Right lobe of liver (tissue), 6 donors: ENCODE results near the gene KDM4C. TPM values are rescaled to one million over a fixed set of nuclear protein-coding genes. Genes with fewer than 3 reads are reported as not detected.

Experiments used
- ATAC-seq, 4 donors: fragments of 200-7000 bp; cut with Tn5 transposase; one replicate each; pipeline ENCODE4 v1.9.1; 2020; ENCODE audit warnings: mild to moderate bottlenecking in 4 of 4, moderate library complexity in 4 of 4
- DNase-seq, 3 donors: peaks; one replicate each; pipeline ENCODE4 v3.0.0-alpha.2; 2020
- H3K27ac ChIP-seq, 3 donors: fragments of 200-600 bp; one replicate each; pipeline ENCODE4 v1.8.0; 2022
- H3K27me3 ChIP-seq, 2 donors: fragments of 200-600 bp; one replicate each; pipeline ENCODE4 v1.8.0; 2022
- H3K36me3 ChIP-seq, 4 donors: fragments of 200-600 bp; sonication (generic) in 1 of 4; one replicate each; pipeline versions ENCODE4 v1.5.1 to v1.8.0; 2017 to 2022; ENCODE audit warnings: control low read depth in 1 of 4
- H3K4me1 ChIP-seq, 4 donors: fragments of 200-600 bp; sonication (generic) in 1 of 4; one replicate each; pipeline versions ENCODE4 v1.5.1 to v1.8.0; 2017 to 2022; ENCODE audit warnings: control low read depth in 1 of 4
- H3K4me3 ChIP-seq, 3 donors: fragments of 200-600 bp; one replicate each; pipeline ENCODE4 v1.8.0; 2022
- H3K9me3 ChIP-seq, 4 donors: fragments of 200-600 bp; sonication (generic) in 1 of 4; one replicate each; pipeline versions ENCODE4 v1.5.1 to v1.8.0; 2017 to 2022; ENCODE audit warnings: control low read depth in 1 of 4
- POLR2A ChIP-seq: fragments of 450-650 bp; IDR thresholded peaks from one replicate; pipeline ENCODE4 v1.6.1; 2017; ENCODE audit warnings: antibody characterized with exemption, mild to moderate bottlenecking
- WGBS: methylation state at CpG from one replicate; pipeline ENCODE4 v1.1.6; 2018; ENCODE audit warnings: low coverage, low lambda C conversion rate; ENCODE audit not compliant: insufficient coverage; ENCODE audit errors: missing lambda C conversion rate; 5-methylcytosine and 5-hydroxymethylcytosine counted together
- intact Hi-C, 2 donors: fragments of 100-400 bp; cut with DNase I; formaldehyde crosslinking; loops; one replicate each; pipeline versions ENCODE4 v1.11.2 to v1.14.1; 2022
- total RNA-seq, 6 experiments: library from RNA; depleted of rRNA in 2 of 6; stranded (reverse); fragments of >200 nt in 2 of 6; fragmentation: NEBNext Ultra II Directional in 3 of 6; extraction: Animal tissue kit (Norgen Biotek cat#: 25700) in 3 of 6; gene quantifications; one replicate each; pipeline versions ENCODE4 v1.1.0 to v1.2.4, GENCODE V29; 2016 to 2023
- TF ChIP-seq, protein P1 (sequence below), 4 donors: fragments of 200-600 bp in 3 of 4; fragments of 450-650 bp in 1 of 4; IDR thresholded peaks; one replicate each; pipeline versions ENCODE4 v1.5.1 to v1.8.0; 2016 to 2022; ENCODE audit warnings: antibody characterized with exemption in 4 of 4, mild to moderate bottlenecking in 2 of 4
- donor health status: DM: no; HTN: yes; CAD: no.
- donor health status: DM: no; HTN: no; CAD: no.
- donor health status: DM: no; HTN: no; CAD: no.
- donor health status: DM: no; HTN: yes; CAD: no.
- donor health status: DM: no; HTN: yes; CAD: no.

Gene KDM4C
- total RNA-seq, 6 experiments from 2014 or later = 14.1 to 20.9 (median 15.3) TPM

DNA sequence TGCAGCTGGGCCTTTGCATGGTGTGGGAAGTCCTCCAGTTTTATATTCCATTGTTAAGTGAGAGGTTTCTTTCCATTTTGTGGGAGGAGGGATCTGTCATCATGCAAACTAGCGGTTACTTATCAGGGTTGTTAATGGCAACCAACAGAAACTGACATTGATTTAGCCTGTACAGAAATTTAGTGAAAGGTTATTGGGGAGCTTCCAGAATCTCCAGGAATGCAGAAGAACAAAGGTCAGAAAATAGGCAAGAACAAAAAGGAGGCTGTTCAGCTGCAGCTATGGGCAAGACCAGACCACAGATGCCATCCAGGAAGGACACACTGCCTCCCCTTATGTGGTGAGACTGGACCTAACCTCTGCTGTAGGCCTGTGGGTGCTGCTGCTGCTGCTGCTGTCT lies 395.8 kb downstream of the KDM4C start:
- no peak for TF ChIP-seq POLR2A
- TF ChIP-seq, protein P1, sequence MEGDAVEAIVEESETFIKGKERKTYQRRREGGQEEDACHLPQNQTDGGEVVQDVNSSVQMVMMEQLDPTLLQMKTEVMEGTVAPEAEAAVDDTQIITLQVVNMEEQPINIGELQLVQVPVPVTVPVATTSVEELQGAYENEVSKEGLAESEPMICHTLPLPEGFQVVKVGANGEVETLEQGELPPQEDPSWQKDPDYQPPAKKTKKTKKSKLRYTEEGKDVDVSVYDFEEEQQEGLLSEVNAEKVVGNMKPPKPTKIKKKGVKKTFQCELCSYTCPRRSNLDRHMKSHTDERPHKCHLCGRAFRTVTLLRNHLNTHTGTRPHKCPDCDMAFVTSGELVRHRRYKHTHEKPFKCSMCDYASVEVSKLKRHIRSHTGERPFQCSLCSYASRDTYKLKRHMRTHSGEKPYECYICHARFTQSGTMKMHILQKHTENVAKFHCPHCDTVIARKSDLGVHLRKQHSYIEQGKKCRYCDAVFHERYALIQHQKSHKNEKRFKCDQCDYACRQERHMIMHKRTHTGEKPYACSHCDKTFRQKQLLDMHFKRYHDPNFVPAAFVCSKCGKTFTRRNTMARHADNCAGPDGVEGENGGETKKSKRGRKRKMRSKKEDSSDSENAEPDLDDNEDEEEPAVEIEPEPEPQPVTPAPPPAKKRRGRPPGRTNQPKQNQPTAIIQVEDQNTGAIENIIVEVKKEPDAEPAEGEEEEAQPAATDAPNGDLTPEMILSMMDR (IDR thresholded peaks at IDR 0.05) = no peak
- ATAC-seq (peak; percentile 64 to 79 (median 72)), DNase-seq (no peak)
- no peak overlapping the region for H3K4me3 ChIP-seq
- no peak overlapping the region for H3K27ac ChIP-seq
- no peaks in the 10 kb centered on the region for H3K9me3 ChIP-seq
- no peaks in the 10 kb centered on the region for H3K36me3 ChIP-seq
- intact Hi-C loops = no loop called here
- no peaks in the 10 kb centered on the region for H3K27me3 ChIP-seq
- peaks cover 0 to 8% (median 0%) of the 10 kb centered on the region in 4 donors for H3K4me1 ChIP-seq
- WGBS = 27% methylated on average over 1 of the region's 1 CpG

DNA sequence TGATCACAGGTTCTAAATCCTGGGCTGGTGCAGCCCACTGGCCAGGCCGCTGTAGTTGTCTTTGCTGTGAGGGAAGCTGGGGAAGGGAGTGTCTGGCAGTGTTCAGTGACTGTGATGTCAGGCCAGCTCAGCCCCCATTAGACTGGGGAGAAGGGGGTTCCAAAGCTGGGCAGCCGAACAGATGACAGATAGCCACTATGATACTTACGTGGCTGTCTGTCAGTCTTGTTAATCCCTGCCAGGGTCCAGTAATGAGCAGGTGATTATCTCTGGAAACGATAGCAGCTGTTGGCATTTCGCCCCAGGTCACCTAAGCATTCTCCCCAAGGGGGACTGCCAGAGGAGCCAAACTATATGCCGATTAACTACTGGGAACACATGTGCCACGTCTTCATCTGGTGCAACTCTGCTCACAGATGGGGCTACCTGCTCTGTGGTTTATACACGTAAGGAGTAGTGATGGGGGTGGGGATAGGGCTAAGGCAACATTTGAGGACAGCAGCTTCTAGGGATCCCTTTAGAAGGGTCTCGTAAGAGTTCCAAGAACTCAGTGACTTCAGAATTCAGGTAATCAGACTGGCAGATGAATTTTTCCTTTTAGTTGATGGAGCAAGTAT lies 396.3 kb downstream of the KDM4C start:
- no peak for DNase-seq
- peak in 2 of 4 donors; percentile 11 to 17 for ATAC-seq
- Histone ChIP-seq H3K9me3 (no peaks in the 10 kb centered on the region), H3K4me3 (no peak overlapping the region), H3K27me3 (no peaks in the 10 kb centered on the region), H3K4me1 (peaks cover 0 to 8% (median 0%) of the 10 kb centered on the region in 4 donors), H3K36me3 (no peaks in the 10 kb centered on the region), H3K27ac (no peak overlapping the region)
- no peak for TF ChIP-seq POLR2A
- TF ChIP-seq, protein P1 (IDR thresholded peaks at IDR 0.05) = no peak
- 97% methylated on average over 5 of the region's 9 CpGs for WGBS
- intact Hi-C loops = no loop called here

DNA sequence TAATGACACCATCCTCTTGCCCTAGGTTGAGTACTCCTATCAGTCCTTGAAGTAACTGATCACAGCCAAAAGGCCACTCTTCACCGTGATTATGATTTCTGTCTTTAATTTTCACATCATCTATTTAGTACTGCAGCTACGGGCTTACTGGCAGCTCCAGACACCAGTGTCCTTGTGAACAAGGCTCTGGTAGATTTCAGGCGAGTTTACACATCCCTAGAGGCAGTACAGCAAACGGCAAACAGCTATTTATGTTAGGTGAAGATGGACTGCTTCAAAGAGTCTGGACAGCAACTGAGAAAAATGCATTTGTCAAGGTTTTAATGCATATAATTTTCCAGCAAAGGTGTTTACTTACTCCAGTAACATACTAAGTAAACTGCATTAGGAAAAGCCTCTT lies 396.9 kb downstream of the KDM4C start:
- Histone ChIP-seq H3K4me3 (no peak overlapping the region), H3K27me3 (no peaks in the 10 kb centered on the region), H3K4me1 (peaks cover 0 to 8% (median 0%) of the 10 kb centered on the region in 4 donors), H3K9me3 (no peaks in the 10 kb centered on the region), H3K27ac (no peak overlapping the region), H3K36me3 (no peaks in the 10 kb centered on the region)
- DNase-seq (no peak), ATAC-seq (no peak)
- no peak for TF ChIP-seq POLR2A
- TF ChIP-seq, protein P1 (IDR thresholded peaks at IDR 0.05) = no peak
- intact Hi-C loops = no loop called here
- WGBS = 88% methylated on average over 3 of the region's 4 CpGs

DNA sequence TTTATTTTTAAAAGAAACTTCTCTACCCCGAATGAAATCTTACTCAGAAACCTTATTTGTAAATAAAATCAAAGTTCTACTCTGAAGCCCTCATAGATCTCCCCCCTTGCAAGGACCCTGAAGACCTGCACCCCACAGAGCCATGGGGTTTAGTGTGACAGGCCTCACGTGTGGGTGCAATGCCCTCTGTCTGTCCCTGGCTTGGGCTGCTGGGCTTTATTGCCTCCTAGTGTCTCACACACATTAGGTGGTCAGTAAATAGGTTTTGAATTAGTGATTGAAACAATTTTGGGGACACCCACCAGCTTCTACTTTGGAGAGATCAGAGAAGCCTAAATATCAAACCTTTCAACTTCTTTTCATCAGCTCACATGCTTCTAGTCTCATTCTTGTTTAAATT lies 403.7 kb downstream of the KDM4C start:
- H3K27me3 ChIP-seq = no peaks in the 10 kb centered on the region
- H3K27ac ChIP-seq = no peak overlapping the region
- DNase-seq = no peak
- H3K36me3 ChIP-seq = peaks cover 0 to 8% (median 0%) of the 10 kb centered on the region in 4 donors
- H3K4me3 ChIP-seq = no peak overlapping the region
- ATAC-seq = no peak
- H3K9me3 ChIP-seq = no peaks in the 10 kb centered on the region
- no peaks in the 10 kb centered on the region for H3K4me1 ChIP-seq
- intact Hi-C loops = no loop called here
- WGBS = 33% methylated on average over 1 of the region's 2 CpGs
- TF ChIP-seq, protein P1 (IDR thresholded peaks at IDR 0.05) = no peak
- TF ChIP-seq POLR2A = no peak
